Retinal pigment epithelial cell (primary cell): ENCODE measurements around the gene IQCE.
A peak's percentile ranks its signal among the peaks of the same experiment; 100 is the strongest.

Source experiments
- DNase-seq: peaks from one replicate; pipeline ENCODE4 v3.0.0-alpha.2; 2010; ENCODE audit warnings: low read depth
- H3K4me3 ChIP-seq: 2 replicates; pipeline ENCODE4 v1.5.1; 2011; ENCODE audit warnings: mild to moderate bottlenecking, low read length, control low read depth, moderate library complexity
- TF ChIP-seq, protein P1 (sequence below): conservative IDR thresholded peaks from 2 replicates; pipeline ENCODE4 v1.5.1; 2011; ENCODE audit warnings: low read depth, low read length, control low read depth, inconsistent platforms

IQCE gene

GRCh38 chr7:2517678-2518507, 40.9 kb upstream of the IQCE start:
- H3K4me3 ChIP-seq, result no peak overlapping the region
- TF ChIP-seq, protein P1, sequence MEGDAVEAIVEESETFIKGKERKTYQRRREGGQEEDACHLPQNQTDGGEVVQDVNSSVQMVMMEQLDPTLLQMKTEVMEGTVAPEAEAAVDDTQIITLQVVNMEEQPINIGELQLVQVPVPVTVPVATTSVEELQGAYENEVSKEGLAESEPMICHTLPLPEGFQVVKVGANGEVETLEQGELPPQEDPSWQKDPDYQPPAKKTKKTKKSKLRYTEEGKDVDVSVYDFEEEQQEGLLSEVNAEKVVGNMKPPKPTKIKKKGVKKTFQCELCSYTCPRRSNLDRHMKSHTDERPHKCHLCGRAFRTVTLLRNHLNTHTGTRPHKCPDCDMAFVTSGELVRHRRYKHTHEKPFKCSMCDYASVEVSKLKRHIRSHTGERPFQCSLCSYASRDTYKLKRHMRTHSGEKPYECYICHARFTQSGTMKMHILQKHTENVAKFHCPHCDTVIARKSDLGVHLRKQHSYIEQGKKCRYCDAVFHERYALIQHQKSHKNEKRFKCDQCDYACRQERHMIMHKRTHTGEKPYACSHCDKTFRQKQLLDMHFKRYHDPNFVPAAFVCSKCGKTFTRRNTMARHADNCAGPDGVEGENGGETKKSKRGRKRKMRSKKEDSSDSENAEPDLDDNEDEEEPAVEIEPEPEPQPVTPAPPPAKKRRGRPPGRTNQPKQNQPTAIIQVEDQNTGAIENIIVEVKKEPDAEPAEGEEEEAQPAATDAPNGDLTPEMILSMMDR, result no peak
- no peak for DNase-seq

- H3K4me3 ChIP-seq, result peak overlapping the region; percentile 27
- no peak for DNase-seq
- TF ChIP-seq, protein P1, result no peak
These were observed 40.1 kb upstream of the IQCE start for GRCh38 chr7:2518737-2519118.

DNA sequence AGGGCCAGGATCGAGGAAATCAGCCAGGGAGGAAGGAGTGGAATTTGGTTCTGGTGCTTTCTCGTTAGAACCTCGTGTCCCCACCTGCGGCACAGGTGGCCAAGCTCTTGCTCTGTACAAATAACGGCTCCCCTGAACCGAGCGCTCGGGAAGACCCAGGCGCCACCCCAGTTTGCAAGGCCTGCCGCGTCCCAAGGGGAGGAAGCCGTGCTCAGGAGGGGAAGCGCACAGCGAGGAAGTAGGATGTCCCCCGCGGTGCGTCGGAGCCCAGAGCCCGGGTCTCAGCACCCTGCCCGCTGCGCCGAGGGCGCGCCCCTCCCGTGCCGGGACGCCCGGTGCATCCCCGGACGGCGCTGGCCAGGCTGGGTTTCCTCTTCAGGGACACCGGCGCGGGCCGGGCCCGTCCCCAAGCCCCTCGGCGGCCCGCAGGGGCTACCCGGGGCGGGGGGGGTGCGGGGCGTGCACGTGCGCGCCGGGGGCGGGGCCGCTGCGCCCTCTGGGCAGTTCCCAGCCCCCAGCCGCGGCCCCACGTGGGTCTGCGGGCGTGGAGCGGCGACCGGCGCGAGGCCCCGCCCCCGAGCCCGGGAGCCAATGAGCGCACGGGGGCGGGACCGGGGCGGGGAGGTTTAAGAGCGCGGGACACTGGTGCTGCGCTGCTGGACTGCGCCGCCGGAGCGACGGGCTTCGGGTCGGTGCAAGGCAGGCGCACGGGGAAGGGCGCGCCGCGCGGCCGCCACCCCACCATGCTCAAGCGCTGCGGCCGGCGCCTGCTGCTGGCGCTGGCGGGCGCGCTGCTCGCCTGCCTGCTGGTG, 39.5 kb upstream of the IQCE start, which contains the start of gene LFNG:
Gene LFNG, plus strand, starts transcription at position 656 of the 812 bp plus-strand sequence. Its CDS starts 88 bp downstream, at position 744.
- no peak for DNase-seq
- TF ChIP-seq, protein P1, result no peak
- H3K4me3 ChIP-seq, result peak within 1 kb of the TSS; percentile 46

DNA sequence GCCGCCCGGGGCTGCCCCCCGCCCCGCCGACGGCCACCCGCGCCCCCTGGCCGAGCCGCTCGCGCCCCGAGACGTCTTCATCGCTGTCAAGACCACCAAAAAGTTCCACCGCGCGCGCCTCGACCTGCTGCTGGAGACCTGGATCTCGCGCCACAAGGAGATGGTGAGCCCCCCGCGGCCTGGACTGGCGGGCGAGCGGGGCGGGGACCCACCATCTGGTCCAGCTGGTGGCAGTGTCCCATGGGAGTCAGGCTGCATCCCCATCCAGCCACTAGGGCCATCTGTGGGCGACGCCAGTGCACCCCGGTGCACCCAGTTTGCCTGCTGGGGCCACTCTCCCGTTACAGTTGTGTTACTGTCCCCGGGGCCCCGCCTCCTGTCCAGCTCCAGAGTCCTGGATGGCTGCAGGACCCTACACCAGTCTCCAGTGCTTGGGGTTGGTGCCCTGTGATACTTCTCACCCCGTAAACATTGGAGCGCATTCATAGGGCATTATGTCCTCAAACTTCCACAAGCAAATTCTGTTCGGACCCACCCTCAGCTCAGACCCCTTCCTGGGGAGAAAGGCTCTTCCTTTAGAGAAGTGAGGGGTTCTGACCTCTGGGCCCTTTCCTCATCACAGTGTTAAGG, 38.5 kb upstream of the IQCE start:
- peak overlapping the region; percentile 46 for H3K4me3 ChIP-seq
- TF ChIP-seq, protein P1, result peak; percentile 9
- DNase-seq, result no peak

- TF ChIP-seq, protein P1, result no peak
- H3K4me3 ChIP-seq, result peak overlapping the region; percentile 46
- DNase-seq, result no peak
These were observed 38.0 kb upstream of the IQCE start for GRCh38 chr7:2520761-2521290.

DNA sequence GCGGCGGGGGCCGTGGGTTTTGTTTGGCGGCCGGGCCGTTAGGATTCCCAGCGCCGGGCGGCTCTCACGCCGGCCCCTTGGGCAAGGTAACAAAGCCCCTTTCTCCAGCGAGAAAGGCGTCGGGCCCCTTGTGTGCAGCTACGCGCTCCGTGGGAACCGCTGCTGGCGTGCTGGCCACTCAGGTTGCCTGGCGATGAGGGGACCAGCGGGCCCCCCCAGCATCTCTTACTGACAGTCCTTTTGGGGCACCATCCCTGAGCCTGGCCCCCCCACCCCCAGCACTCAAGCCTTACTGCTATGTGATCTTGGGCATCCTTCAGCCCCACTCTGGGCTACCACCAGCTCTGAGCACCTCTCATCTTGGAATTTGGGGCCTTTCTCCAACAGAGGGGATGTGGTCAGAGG, 37.4 kb upstream of the IQCE start:
- peak overlapping the region; percentile 46 for H3K4me3 ChIP-seq
- TF ChIP-seq, protein P1, result no peak
- no peak for DNase-seq
